ENCODE data around the gene FIGNL2.
"Not testable (repeated sequence)": the region's sequence is repeated elsewhere in the genome, so short reads cannot be mapped to it uniquely, and the experiment has no call there.

The FIGNL2 gene

DNA sequence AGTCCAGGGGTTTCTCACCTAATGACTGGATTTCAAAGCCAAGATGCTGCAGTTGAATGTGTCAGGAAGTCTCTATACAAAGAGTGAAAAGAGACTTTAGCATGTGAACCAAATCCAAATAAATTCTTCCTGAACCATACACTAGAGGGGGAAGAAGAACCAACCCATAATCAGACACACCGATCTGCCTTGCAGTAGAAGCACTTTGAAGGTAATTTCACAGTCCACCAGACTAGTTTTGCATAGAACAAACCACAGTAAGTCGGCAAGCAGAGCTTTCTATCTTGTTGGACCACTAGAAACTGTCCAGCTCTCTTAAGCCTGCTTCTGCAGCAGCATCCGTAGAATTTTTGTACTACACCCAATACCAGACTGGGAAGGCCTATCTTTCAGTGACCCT, 39.3 kb downstream of the FIGNL2 start:
- no peak for DNase-seq (ENCODE audit: low read depth in 2 of 2)
- TF ChIP-seq, protein P1, sequence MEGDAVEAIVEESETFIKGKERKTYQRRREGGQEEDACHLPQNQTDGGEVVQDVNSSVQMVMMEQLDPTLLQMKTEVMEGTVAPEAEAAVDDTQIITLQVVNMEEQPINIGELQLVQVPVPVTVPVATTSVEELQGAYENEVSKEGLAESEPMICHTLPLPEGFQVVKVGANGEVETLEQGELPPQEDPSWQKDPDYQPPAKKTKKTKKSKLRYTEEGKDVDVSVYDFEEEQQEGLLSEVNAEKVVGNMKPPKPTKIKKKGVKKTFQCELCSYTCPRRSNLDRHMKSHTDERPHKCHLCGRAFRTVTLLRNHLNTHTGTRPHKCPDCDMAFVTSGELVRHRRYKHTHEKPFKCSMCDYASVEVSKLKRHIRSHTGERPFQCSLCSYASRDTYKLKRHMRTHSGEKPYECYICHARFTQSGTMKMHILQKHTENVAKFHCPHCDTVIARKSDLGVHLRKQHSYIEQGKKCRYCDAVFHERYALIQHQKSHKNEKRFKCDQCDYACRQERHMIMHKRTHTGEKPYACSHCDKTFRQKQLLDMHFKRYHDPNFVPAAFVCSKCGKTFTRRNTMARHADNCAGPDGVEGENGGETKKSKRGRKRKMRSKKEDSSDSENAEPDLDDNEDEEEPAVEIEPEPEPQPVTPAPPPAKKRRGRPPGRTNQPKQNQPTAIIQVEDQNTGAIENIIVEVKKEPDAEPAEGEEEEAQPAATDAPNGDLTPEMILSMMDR (IDR thresholded peaks at IDR 0.05; ENCODE audit: low read depth, low read length) = no peak
- H3K4me3 ChIP-seq (replicated peaks in 1 of 2; ENCODE audit: low read depth in 2 of 2, low read length in 2 of 2) = no peak overlapping the region

DNA sequence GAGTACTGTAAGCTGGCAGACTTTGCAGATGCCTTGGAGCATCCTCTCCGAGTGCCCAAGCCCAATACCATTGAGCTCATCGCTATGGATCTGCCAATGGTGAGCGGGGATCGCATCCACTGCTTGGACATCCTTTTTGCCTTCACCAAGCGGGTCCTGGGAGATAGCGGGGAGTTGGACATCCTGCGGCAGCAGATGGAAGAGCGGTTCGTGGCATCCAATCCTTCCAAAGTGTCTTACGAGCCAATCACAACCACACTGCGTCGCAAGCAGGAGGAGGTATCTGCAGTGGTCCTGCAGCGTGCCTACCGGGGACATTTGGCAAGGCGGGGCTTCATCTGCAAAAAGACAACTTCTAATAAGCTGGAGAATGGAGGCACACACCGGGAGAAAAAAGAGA, 41.6 kb downstream of the FIGNL2 start:
- no peak overlapping the region for H3K4me3 ChIP-seq (replicated peaks in 1 of 2; ENCODE audit: low read depth in 2 of 2, low read length in 2 of 2)
- DNase-seq (ENCODE audit: low read depth in 2 of 2) = no peak
- TF ChIP-seq, protein P1 (IDR thresholded peaks at IDR 0.05; ENCODE audit: low read depth, low read length) = no peak

DNA sequence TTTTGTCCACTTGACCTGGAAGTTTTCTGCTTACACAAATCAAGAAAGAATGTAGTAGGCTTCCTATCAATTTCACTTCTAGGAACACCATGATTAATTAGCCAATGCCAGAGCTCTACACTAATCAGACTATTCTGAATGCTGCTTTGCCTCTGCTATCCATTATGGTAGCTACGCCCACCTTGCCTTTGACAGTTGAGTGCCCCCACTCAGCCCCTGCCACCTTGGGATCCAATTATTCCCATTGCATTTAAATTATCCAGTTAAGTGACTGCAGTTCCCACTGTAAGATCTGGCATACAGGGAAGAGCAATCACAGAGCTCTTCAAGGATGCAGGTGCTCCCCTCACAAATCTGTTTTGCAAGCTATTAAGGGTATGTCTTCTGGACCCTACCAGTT, 47.5 kb downstream of the FIGNL2 start:
- no peak overlapping the region for H3K4me3 ChIP-seq (replicated peaks in 1 of 2; ENCODE audit: low read depth in 2 of 2, low read length in 2 of 2)
- TF ChIP-seq, protein P1 (IDR thresholded peaks at IDR 0.05; ENCODE audit: low read depth, low read length) = no peak
- DNase-seq (ENCODE audit: low read depth in 2 of 2) = no peak

- no peak overlapping the region for H3K4me3 ChIP-seq (replicated peaks in 1 of 2; ENCODE audit: low read depth in 2 of 2, low read length in 2 of 2)
- TF ChIP-seq, protein P1 (IDR thresholded peaks at IDR 0.05; ENCODE audit: low read depth, low read length) = no peak
- no peak for DNase-seq (ENCODE audit: low read depth in 2 of 2)
Observed at GRCh38 chr12:51798501-51798900, 50.0 kb downstream of the FIGNL2 start.

GRCh38 chr12:51798051-51798450, 50.5 kb downstream of the FIGNL2 start:
- H3K4me3 ChIP-seq (replicated peaks in 1 of 2; ENCODE audit: low read depth in 2 of 2, low read length in 2 of 2); DNase-seq (ENCODE audit: low read depth in 2 of 2): not testable (repeated sequence)

DNA sequence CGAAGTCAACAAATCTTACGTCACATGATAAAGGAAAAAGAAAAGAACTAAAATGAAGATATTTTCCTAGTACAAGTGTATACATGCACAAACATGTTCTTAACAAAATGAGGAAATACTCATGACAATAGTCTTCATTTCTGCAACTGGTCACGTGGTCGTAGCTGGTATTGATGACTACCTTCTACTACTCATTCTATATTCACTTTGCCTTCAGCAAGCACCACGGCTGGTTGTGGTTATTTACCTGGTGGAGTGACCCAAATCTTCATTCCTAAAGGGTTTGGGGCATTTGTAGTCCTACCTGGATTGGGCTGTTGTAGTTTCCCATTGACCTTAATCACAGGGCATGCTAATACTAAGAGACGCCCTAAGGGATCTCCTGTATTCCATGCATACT, 51.2 kb downstream of the FIGNL2 start:
- DNase-seq (ENCODE audit: low read depth in 2 of 2) = no peak
- TF ChIP-seq, protein P1 (IDR thresholded peaks at IDR 0.05; ENCODE audit: low read depth, low read length) = no peak
- H3K4me3 ChIP-seq (replicated peaks in 1 of 2; ENCODE audit: low read depth in 2 of 2, low read length in 2 of 2) = no peak overlapping the region

GRCh38 chr12:51793201-51793600, 55.3 kb downstream of the FIGNL2 start:
- DNase-seq (ENCODE audit: low read depth in 2 of 2) = peak in 1 of 2 donors; percentile 16
- no peak overlapping the region for H3K4me3 ChIP-seq (replicated peaks in 1 of 2; ENCODE audit: low read depth in 2 of 2, low read length in 2 of 2)
- TF ChIP-seq, protein P1 (IDR thresholded peaks at IDR 0.05; ENCODE audit: low read depth, low read length) = no peak

Data from cardiac fibroblast (primary cell).